HUDEP-2 (cell line): Measurements from ENCODE around the gene CHTF8.

ENCODE experiments used
- DNase-seq, 76 experiments: peaks; one replicate each; lab custom pipeline; 2025; ENCODE audit not compliant: unreplicated experiment in 76 of 76; lab: John Stamatoyannopoulos, UW

CHTF8 gene

DNA sequence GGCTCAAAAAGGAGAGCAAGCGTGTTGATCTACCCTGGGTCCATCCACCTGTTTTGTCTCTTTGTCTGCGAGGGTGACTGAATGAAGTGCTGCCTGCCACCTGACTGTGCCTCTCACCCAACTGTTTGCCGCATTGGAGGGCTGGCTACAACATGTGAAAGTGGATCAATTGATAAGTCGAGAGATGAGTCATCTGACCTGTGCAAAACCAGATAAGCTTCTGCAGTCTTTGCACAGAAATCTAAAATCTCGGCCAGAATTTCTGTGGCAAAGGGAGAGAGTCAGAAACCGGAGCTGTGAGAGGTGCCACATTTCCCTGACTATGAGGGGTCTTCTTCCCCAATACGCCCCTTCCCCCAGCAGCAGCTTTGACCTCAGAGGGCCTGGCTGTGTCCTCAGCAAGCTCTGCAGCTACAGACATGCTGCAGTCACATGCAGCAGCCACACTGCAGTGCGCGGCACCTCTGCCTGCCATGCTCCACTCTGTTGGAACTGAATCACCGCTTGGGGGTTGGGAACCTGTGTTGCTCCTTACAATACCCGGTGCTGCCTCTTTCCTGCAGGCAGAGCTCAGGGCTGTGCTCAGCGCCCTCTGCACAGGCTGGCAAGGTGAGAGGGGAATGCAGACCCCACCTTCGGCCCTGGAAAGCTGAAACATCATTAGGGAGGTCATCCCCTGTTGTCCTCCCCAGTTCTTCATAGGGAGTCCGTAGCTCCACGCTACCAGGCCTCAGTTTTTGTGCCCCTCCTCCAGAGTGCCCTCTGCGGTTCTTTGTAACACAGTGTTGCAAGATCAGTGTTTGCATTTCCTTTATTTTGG is 43.1 kb downstream of the CHTF8 start:
- peak in 71 of 76 experiments; percentile 12 to 90 (median 62) for DNase-seq

DNA sequence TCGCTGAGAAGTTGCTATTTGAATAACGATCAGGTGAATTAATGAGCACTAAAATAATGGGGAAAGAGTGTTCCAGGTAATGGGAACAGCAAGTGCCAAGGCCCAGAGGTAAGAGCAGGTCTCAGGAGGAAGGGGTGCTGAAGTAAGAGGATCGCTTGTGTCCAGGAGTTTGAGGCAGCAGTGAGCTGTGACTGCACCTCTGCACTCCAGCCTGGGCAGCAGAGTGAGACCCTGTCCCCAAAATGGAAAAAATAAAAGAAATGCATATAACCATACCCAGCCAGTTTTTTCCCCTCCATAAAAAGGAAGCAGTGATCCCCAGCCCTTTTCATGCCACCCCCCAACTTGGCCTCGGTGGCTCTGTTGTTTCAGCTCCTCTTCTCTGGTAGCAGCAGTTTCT is 43.7 kb downstream of the CHTF8 start:
- no peak for DNase-seq

DNA sequence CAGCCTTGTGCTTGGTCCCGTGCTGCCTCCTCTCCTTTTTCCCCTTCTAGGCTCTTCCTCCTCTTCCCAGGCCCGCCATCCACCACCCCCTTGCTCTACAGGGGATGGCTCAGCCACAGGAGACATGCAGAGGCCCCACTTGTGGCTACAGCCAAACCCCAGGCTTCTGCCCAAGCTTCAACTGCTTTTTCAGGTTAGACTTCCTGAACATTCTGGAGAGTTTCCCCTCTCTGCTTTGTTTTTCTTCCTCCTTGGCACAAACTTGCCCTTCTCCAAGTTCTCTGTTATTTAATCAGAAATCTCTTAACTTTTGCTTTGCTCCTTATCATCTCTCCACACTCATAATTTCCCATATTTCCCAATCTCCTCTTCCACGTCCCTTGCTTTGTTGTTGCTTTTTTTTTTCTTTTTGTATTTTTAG is 45.2 kb downstream of the CHTF8 start:
- DNase-seq, result no peak

DNA sequence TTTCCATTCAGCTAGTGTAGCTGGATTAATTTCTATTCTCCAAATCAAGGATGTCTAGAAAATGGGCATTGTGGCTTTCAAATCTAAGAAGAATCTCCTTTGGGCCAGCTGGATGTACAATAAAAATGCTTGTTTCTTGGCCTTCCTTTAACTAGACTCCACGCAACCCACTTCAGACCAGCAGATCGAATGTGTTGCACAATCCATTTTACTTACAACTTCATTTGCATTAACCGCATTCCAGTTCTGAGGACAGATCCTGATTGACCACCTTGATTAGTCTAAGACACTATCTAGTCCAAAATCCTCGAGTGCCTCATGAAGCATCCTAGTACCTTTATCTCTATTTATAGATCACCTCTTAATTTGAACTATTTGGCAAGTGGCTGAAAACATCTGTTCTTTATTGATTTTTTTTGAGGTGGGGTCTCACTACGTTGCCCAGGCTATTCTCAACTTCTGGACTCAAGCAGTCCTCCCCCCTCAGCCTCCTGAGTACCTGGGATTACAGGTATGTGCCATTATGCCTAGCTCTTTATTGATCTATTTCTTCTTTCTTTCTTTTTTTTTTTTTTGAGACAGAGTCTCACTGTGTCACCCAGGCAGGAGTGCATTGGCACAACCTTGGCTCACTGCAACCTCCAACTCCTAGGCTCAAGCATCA is 47.2 kb downstream of the CHTF8 start:
- no peak for DNase-seq

DNA sequence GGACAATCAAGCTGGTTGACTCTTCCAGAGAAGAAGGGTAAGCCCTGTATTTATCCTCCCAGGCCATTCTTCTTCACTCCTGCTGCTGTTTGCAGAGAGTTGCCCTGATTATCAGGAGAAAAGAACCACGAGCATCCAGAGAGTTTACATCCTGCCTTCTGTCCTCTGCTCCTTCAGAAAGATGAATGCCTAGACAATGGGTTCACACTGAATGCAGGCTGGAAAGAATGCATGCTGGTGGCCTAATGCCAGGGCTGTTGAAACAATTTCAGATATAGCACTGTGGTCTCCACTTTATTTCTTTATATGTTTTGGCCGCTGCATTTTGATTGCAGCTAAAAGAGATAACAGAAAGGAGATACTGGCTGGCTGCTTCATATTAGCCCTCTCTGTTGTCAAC is 48.1 kb downstream of the CHTF8 start:
- no peak for DNase-seq

DNA sequence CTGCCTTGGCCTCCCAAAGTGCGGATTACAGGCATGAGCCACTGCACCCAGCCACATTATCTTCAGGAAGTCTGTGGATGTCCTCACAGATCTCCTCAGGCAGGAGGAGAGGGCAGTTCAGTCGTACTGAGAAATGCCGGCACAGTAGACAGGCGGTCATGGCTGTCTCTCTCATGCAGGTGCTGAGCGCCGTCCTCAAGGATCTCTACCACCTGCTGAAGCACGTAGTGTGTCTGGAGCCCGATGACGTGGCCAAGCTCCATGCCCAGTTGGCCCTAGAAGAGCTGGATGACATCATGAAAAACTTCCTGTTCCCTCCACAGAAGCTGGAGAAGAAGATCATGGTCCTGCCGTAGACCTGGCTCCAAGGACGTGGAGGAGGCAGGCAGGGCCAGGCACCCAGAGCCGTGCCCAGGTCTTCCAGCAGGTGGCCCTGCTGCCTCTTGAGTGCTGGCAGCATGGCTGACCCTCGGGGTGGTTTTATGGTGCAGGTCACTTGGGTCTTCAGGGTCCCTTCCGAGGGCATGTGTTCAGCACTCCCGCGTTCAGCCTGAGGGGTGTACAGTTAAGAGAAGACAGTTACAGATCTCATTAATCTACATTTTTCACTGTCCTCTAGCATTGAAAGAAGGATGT is 49.0 kb downstream of the CHTF8 start:
- no peak for DNase-seq

DNA sequence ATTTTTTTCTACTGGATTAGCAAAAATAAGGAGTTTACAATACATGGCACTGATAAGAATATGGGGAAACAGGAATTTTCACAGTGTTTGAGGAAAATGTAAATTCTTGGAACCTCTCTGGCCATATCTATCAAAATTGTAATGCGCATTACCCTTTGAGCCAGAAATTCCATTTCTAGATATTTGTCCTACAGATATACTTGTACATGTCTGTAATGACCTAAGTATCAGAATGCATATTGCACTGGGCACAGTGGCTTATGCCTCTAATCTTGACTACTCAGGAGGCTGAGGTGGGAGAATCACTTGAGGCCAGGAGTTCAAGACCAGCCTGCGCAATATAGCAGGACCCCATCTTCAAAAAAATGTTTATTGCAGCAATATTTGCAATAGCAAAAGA is 52.7 kb downstream of the CHTF8 start:
- DNase-seq, result no peak

DNA sequence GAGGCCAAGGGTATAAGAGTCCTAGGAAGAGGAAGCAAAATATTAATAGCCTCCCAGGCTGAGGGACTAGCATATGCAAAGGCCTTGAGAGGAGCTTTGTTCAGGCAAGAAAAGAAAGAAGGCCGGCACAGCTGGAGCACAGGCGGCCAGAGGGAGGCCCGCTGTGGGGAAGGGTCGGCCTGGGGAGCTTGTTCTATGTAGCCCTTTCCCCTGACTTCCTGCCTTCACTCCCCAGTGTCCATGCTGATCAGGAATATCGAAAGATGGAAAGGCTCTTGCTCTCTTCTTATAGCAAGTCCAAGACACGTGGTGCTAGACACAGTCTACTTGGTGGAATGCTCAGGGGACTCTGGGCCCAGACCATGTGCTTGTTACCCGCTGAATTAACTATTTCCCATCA is 54.3 kb downstream of the CHTF8 start:
- no peak for DNase-seq

DNA sequence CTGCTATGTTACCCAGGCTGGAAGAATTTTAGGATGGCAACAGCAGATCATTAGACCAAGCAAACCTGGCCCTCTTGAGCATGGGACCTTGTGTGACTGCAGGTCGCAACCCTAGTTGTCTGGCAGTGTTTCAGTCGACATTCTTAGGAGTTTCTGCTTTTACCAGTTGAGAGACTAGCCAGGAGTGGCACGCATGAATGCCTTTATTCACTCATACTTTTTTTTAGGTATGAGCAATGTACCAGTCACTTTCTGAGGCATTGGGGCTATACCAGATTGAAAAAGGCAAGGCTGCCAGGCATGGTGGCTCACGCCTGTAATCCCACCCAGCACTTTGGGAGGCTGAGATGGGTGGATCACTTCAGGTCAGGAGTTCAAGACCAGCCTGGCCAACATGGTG is 55.1 kb downstream of the CHTF8 start:
- no peak for DNase-seq

DNA sequence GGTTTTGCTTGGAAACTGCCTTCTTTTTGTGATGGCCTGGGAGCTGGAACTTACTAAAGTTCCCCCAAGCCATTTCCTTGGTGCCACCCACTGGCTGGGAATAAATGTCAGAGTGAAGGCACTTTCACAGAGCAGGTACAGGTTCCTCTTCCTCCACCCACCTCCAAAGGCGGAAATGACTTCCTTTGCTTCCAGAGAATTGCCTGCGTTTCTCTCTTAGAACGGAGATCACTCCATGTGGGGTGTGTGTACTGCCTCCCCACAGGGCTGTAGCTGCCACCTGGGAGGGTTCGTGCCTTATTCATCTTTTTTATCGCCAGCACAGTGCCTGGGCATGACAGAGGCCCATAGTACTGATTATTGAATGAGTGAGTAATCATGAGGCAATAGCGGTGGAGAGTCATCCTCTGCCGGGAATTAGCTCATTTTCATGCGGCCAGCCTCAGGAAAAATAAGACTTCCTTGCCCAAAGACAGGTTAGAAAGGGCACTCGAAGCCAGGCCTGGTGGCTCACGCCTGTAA is 59.1 kb downstream of the CHTF8 start:
- DNase-seq, result no peak

DNA sequence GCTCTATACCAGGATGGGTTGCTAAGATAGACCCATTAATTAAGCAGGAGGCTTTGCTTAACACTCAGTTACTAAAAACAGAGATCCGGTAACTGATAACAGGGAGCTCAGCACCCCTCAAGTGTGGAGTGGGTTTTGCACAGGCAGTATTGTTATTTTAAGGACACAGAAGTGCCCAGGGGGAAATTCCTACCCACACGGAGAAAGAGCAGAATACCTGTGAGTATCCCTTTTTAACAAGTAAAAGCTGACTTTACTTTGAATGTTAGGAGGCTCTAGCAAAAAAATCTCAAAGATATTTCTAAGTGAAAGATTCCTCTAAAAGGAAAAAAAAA is 59.8 kb downstream of the CHTF8 start:
- DNase-seq, result no peak

DNA sequence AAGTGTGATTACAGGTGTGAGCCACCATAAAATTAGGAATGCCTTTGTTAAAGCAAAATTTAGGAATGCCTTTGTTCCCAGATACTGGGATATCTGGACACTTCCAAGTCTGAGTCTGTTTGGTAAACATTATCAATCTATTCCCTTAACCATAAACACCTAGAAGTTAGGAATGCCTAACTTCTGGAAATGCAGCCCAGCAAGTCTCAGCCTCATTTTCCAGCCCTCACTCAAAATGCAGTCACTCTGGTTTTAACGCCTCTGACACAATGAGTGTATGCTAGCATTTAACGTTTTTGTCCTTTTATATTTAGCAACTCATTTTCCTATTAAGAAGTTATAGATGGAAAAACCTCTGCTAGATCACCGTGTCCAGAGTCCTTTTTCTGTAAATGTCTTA is 61.4 kb downstream of the CHTF8 start:
- no peak for DNase-seq

DNA sequence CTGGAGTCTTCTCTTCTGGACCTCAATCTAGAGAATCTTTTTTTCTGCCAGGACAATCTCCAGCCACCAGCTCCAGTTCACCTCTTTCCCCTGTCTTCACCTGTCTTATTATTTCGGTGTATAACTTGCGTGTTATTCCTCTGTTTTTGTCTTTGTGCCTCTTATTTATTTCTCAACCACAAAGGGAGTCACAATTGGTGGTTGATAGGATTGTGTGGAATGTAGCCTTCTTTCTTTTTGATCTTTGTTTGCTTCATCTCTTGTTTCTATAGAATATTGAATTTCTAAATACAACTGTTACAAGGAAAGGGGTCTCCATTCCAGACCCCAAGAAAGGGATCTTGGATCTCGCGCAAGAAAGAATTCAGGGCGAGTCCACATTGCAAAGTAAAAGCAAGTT is 62.9 kb downstream of the CHTF8 start:
- no peak for DNase-seq
